SK-N-SH treated with all-trans-retinoic acid at 6 μM for 48 hours (cell line): ENCODE measurements around the gene SSBP4.

Experiments
- ATAC-seq: fragments of 200-7000 bp; cut with Tn5 transposase; 3 replicates; pipeline ENCODE4 v1.9.1; 2020; ENCODE audit warnings: mild to moderate bottlenecking, moderate library complexity
- ARNTL ChIP-seq: fragments of 450-650 bp; formaldehyde crosslinking; IDR thresholded peaks from 2 replicates; pipeline ENCODE4 v1.5.0; 2020; ENCODE audit warnings: low read depth, mild to moderate bottlenecking, moderate library complexity, borderline replicate concordance
- BACH2 ChIP-seq: fragments of 250-450 bp; sonication (Bioruptor Pico); IDR thresholded peaks from 2 replicates; pipeline ENCODE4 v1.9.0; 2021; ENCODE audit warnings: mild to moderate bottlenecking, borderline replicate concordance
- CREB5 ChIP-seq: fragments of 250-450 bp; sonication (Bioruptor Pico); IDR thresholded peaks from 2 replicates; pipeline ENCODE4 v1.5.1; 2020; ENCODE audit warnings: low read depth, mild to moderate bottlenecking, moderate library complexity
- CSDC2 ChIP-seq: fragments of 250-450 bp; sonication (Bioruptor Pico); IDR thresholded peaks from 2 replicates; pipeline ENCODE4 v1.5.0; 2020; ENCODE audit warnings: mild to moderate bottlenecking, moderate library complexity
- CSRNP3 ChIP-seq: fragments of 250-450 bp; sonication (Bioruptor Pico); IDR thresholded peaks from 2 replicates; pipeline ENCODE4 v1.5.1; 2021; ENCODE audit warnings: mild to moderate bottlenecking, moderate library complexity
- ESRRG ChIP-seq: fragments of 250-450 bp; sonication (Bioruptor Pico); IDR thresholded peaks from 2 replicates; pipeline ENCODE4 v1.6.1; 2021; ENCODE audit warnings: mild to moderate bottlenecking
- GLIS3 ChIP-seq: fragments of 250-450 bp; sonication (Bioruptor Pico); IDR thresholded peaks from 2 replicates; pipeline ENCODE4 v1.5.0; 2020; ENCODE audit warnings: mild to moderate bottlenecking, moderate library complexity
- ISL1 ChIP-seq: fragments of 250-450 bp; sonication (Bioruptor Pico); IDR thresholded peaks from 2 replicates; pipeline ENCODE4 v2.1.2; 2022; ENCODE audit warnings: mild to moderate bottlenecking, moderate library complexity
- OSR1 ChIP-seq: fragments of 250-450 bp; sonication (Bioruptor Pico); IDR thresholded peaks from 2 replicates; pipeline ENCODE4 v1.8.0; 2022; ENCODE audit warnings: moderate library complexity, mild to moderate bottlenecking, inconsistent platforms
- PATZ1 ChIP-seq: fragments of 250-450 bp; sonication (Bioruptor Pico); IDR thresholded peaks from 2 replicates; pipeline ENCODE4 v1.8.0; 2020; ENCODE audit warnings: mild to moderate bottlenecking, moderate library complexity, borderline replicate concordance
- POU6F1 ChIP-seq: fragments of 250-450 bp; sonication (Bioruptor Pico); IDR thresholded peaks from 2 replicates; pipeline ENCODE4 v1.8.0; 2021; ENCODE audit warnings: low read depth, mild to moderate bottlenecking, moderate library complexity, borderline replicate concordance
- PPARA ChIP-seq: fragments of 250-450 bp; sonication (Bioruptor Pico); IDR thresholded peaks from 2 replicates; pipeline ENCODE4 v1.5.0; 2020; ENCODE audit warnings: mild to moderate bottlenecking, borderline replicate concordance
- RARB ChIP-seq: fragments of 250-450 bp; sonication (Bioruptor Pico); IDR thresholded peaks from 2 replicates; pipeline ENCODE4 v1.8.0; 2021; ENCODE audit warnings: mild to moderate bottlenecking, moderate library complexity
- SNAI2 ChIP-seq: fragments of 250-450 bp; sonication (Bioruptor Pico); IDR thresholded peaks from 2 replicates; pipeline ENCODE4 v1.5.0; 2020; ENCODE audit warnings: mild to moderate bottlenecking, moderate library complexity
- TCF4 ChIP-seq: fragments of 250-450 bp; sonication (Bioruptor Pico); IDR thresholded peaks from 2 replicates; pipeline ENCODE4 v1.8.0; 2021; ENCODE audit warnings: mild to moderate bottlenecking, moderate library complexity, borderline replicate concordance
- TOX ChIP-seq: fragments of 250-450 bp; sonication (Bioruptor Pico); IDR thresholded peaks from 2 replicates; pipeline ENCODE4 v1.8.0; 2021; ENCODE audit warnings: mild to moderate bottlenecking, moderate library complexity, borderline replicate concordance
- TSHZ2 ChIP-seq: fragments of 250-450 bp; sonication (Bioruptor Pico); IDR thresholded peaks from 2 replicates; pipeline ENCODE4 v1.5.0; 2020; ENCODE audit warnings: mild to moderate bottlenecking, moderate library complexity
- ZC3H10 ChIP-seq: fragments of 250-450 bp; sonication (Bioruptor Pico); IDR thresholded peaks from 2 replicates; pipeline ENCODE4 v1.5.1; 2021; ENCODE audit warnings: mild to moderate bottlenecking, moderate library complexity
- ZFP3 ChIP-seq: fragments of 250-450 bp; sonication (Bioruptor Pico); IDR thresholded peaks from 2 replicates; pipeline ENCODE4 v1.5.0; 2020; ENCODE audit warnings: mild to moderate bottlenecking, moderate library complexity
- ZFP30 ChIP-seq: fragments of 450-650 bp; formaldehyde crosslinking; IDR thresholded peaks from 2 replicates; pipeline ENCODE4 v1.5.0; 2022; ENCODE audit warnings: mild to moderate bottlenecking, moderate library complexity
- ZNF565 ChIP-seq: fragments of 450-650 bp; formaldehyde crosslinking; conservative IDR thresholded peaks from 2 replicates; pipeline ENCODE4 v1.5.0; 2020; ENCODE audit warnings: low read depth, mild to moderate bottlenecking, moderate library complexity
- ZNF70 ChIP-seq: fragments of 450-650 bp; formaldehyde crosslinking; IDR thresholded peaks from 2 replicates; pipeline ENCODE4 v1.5.0; 2020; ENCODE audit warnings: mild to moderate bottlenecking, moderate library complexity
- ZNF8 ChIP-seq: fragments of 450-650 bp; formaldehyde crosslinking; IDR thresholded peaks from 2 replicates; pipeline ENCODE4 v1.5.0; 2020; ENCODE audit warnings: mild to moderate bottlenecking, moderate library complexity

The SSBP4 gene

GRCh38 chr19:18420930-18421329 is 1.7 kb downstream of the SSBP4 start:
- ATAC-seq = no peak
- TF ChIP-seq RARB (CRISPR knock-in tag) (no peak), ZFP3 (CRISPR knock-in tag) (no peak), ZNF565 (CRISPR knock-in tag) (no peak), ZC3H10 (CRISPR knock-in tag) (no peak), PPARA (CRISPR knock-in tag) (no peak), ARNTL (CRISPR knock-in tag) (no peak), TCF4 (no peak), ZNF8 (CRISPR knock-in tag) (no peak), GLIS3 (CRISPR knock-in tag) (no peak)

GRCh38 chr19:18421371-18421959 is 2.3 kb downstream of the SSBP4 start:
- no peak for ATAC-seq
- TF ChIP-seq PPARA (CRISPR knock-in tag) (no peak), POU6F1 (CRISPR knock-in tag) (no peak), CREB5 (CRISPR knock-in tag) (no peak), TOX (CRISPR knock-in tag) (no peak), RARB (CRISPR knock-in tag) (no peak), CSDC2 (CRISPR knock-in tag) (no peak), BACH2 (CRISPR knock-in tag) (no peak), GLIS3 (CRISPR knock-in tag) (no peak), ZNF565 (CRISPR knock-in tag) (no peak), CSRNP3 (no peak), PATZ1 (no peak), ZFP30 (no peak), SNAI2 (CRISPR knock-in tag) (no peak), ISL1 (CRISPR knock-in tag) (no peak), ZNF70 (no peak), TSHZ2 (CRISPR knock-in tag) (no peak), TCF4 (no peak), ESRRG (no peak)

GRCh38 chr19:18422530-18423191 is 3.5 kb downstream of the SSBP4 start:
- ATAC-seq = no peak
- TF ChIP-seq ZNF70 (no peak), ZNF8 (CRISPR knock-in tag) (no peak), ESRRG (no peak), TSHZ2 (CRISPR knock-in tag) (no peak), ISL1 (CRISPR knock-in tag) (no peak), OSR1 (CRISPR knock-in tag) (no peak), TOX (CRISPR knock-in tag) (no peak), CSRNP3 (no peak)
